HL-60 (cell line): Measurements from ENCODE around the gene RPS23.

ENCODE experiments used
- DNase-seq, 2 experiments: peaks; one replicate each; pipeline ENCODE4 v3.0.0-alpha.2; 2010 to 2020; ENCODE audit warnings: low read depth in 1 of 2, low spot score in 1 of 2
- H3K27ac ChIP-seq: fragments of 250-450 bp; sonication (Bioruptor Pico); replicated peaks from 2 replicates; pipeline ENCODE4 v1.5.1; 2020; ENCODE audit warnings: mild to moderate bottlenecking, moderate library complexity
- H3K27me3 ChIP-seq: fragments of 250-450 bp; sonication (Bioruptor Pico); 2 replicates; pipeline ENCODE4 v1.5.1; 2021; ENCODE audit warnings: mild to moderate bottlenecking, moderate library complexity; ENCODE audit not compliant: insufficient read depth, poor library complexity, severe bottlenecking
- H3K4me3 ChIP-seq: replicated peaks from 2 replicates; pipeline ENCODE4 v1.5.1; 2011; ENCODE audit warnings: mild to moderate bottlenecking, control low read depth, low read length; ENCODE audit not compliant: insufficient read depth
- CTCF ChIP-seq: IDR thresholded peaks from one replicate; pipeline ENCODE4 v1.5.1; 2011; ENCODE audit warnings: low read length, control low read depth, inconsistent platforms; ENCODE audit not compliant: insufficient read depth
- GABPA ChIP-seq: IDR thresholded peaks from 2 replicates; pipeline ENCODE4 v1.6.1; 2012; ENCODE audit warnings: low read depth
- POLR2AphosphoS5 ChIP-seq: IDR thresholded peaks from 2 replicates; pipeline ENCODE4 v1.6.1; 2012; ENCODE audit warnings: low read depth
- REST ChIP-seq: IDR thresholded peaks from 2 replicates; pipeline ENCODE4 v1.6.1; 2012; ENCODE audit warnings: low read depth; ENCODE audit not compliant: insufficient replicate concordance
- SPI1 ChIP-seq: IDR thresholded peaks from 2 replicates; pipeline ENCODE4 v1.6.1; 2012; ENCODE audit warnings: low read depth, mild to moderate bottlenecking, borderline replicate concordance

The RPS23 gene

GRCh38 chr5:82278711-82279370 is 687 bp upstream of the RPS23 start:
- Histone ChIP-seq H3K27ac (peak overlapping the region; percentile 96), H3K27me3 (no peaks in the 10 kb centered on the region), H3K4me3 (peak overlapping the region; percentile 39)
- no peak for DNase-seq
- TF ChIP-seq GABPA (no peak), CTCF (no peak), SPI1 (no peak)

- Histone ChIP-seq H3K4me3 (peak overlapping the region; percentile 57), H3K27ac (peak overlapping the region; percentile 96), H3K27me3 (no peaks in the 10 kb centered on the region)
- no peak for TF ChIP-seq POLR2AphosphoS5
- TF ChIP-seq CTCF: no peak
- no peak for TF ChIP-seq REST
- TF ChIP-seq GABPA: no peak
- no peak for TF ChIP-seq SPI1
- no peak for DNase-seq
Observed at GRCh38 chr5:82277613-82277986, 554 bp downstream of the RPS23 start.

- TF ChIP-seq REST (no peak), SPI1 (no peak), GABPA (no peak), POLR2AphosphoS5 (no peak), CTCF (no peak)
- no peaks in the 10 kb centered on the region for H3K27me3 ChIP-seq
- peak overlapping the region; percentile 57 for H3K4me3 ChIP-seq
- peak overlapping the region; percentile 96 for H3K27ac ChIP-seq
- no peak for DNase-seq
Observed at GRCh38 chr5:82276800-82277612, 1.1 kb downstream of the RPS23 start.
